C4-2B (cell line): ENCODE data around the gene DGCR8.

ENCODE experiments used
- ZFX ChIP-seq: fragments of 450-650 bp; IDR thresholded peaks from 2 replicates; pipeline ENCODE4 v1.6.1; 2017
- TF ChIP-seq, protein P1 (sequence below): fragments of 450-650 bp; conservative IDR thresholded peaks from 2 replicates; pipeline ENCODE4 v1.5.1; 2017; ENCODE audit warnings: mild to moderate bottlenecking

DNA sequence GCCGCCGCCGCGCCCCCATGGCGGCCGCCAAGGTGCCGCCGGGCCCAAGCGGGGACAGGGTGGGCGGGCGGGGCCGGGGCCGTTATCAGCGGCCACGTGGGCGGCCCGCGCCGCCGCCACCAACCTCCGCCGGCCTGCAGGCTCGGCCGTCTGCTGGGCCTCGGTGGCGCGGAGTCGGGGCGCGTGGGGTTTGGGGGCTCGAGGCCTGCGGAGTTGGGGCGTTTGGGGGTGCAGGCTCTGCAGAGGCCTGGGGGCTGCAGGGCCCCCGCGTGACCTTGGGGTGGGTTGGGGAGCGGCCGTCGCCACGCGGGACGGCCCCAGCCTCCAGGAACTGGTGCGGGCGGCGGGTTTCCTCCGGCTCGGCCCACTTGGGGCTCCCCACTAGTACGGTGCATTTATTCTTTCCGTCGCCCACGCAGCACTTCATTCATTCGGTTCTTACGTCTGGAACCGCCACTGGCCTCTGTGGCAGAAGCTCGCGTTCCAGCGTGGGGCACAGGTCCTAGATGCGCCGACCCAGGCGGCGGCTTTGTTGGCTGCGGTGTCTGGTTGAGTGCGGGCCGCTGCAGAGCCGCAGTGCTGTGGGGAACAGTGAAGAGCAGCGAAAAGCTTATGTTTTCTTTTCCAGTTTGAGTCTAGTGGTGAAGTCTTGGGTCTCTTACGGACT is 37.7 kb downstream of the DGCR8 start:
- TF ChIP-seq, protein P1, sequence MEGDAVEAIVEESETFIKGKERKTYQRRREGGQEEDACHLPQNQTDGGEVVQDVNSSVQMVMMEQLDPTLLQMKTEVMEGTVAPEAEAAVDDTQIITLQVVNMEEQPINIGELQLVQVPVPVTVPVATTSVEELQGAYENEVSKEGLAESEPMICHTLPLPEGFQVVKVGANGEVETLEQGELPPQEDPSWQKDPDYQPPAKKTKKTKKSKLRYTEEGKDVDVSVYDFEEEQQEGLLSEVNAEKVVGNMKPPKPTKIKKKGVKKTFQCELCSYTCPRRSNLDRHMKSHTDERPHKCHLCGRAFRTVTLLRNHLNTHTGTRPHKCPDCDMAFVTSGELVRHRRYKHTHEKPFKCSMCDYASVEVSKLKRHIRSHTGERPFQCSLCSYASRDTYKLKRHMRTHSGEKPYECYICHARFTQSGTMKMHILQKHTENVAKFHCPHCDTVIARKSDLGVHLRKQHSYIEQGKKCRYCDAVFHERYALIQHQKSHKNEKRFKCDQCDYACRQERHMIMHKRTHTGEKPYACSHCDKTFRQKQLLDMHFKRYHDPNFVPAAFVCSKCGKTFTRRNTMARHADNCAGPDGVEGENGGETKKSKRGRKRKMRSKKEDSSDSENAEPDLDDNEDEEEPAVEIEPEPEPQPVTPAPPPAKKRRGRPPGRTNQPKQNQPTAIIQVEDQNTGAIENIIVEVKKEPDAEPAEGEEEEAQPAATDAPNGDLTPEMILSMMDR: no peak
- peak; percentile 94 for TF ChIP-seq ZFX
